TTC549 (cell line): Measurements from ENCODE around the gene MPZL2.
"Not testable (repeated sequence)": the region's sequence is repeated elsewhere in the genome, so short reads cannot be mapped to it uniquely, and the experiment has no call there.

Experiments
- FAIRE-seq: peaks from 2 replicates; lab custom pipeline; 2012; peaks lifted over from hg19 to GRCh38; lab: Jason Lieb, UNC

MPZL2 gene

DNA sequence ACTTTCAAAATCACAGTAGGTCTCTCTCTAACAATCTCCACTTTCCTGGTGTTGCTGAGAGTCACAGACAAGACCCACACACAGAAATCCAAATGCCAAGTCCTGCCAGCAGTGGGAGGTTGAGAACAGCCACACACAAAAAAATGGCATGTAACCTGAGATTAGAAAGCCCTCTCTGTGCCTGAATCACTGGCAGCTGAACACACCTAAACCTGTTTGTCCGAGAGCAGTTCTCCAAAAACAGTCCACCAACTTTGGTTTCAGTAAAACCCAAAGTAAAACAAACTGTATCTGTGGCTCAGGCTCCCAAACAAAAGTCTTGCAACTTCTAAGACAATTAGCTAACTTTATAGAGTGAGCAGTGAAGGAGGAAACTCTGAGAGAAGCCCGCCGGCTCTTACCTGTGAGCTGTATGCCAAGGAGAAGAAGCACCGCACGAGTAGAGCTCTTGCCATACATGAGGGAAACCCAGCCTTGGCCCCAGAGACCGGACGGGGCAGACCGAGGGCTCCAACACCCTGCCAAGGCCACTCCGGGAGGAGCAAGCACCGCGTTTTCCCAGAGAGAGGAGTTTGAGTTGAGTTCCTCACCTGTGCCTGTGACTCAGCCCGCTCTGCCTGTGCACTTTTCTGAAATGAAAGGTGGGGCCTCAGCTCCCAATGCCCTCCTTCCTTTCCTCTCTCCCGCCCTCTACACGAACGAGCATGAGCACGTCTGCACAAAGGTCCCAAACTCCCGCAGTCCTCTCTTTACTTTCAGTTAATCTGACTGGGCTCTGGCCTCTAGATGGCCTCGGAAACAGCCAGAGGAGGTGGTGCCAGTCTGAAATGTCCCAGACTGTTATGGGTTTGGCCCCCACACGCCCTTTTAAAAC lies at the start of gene MPZL2:
Gene MPZL2 (minus strand): TSS at position 603 of the 874 bp plus-strand sequence. CDS start 144 bp downstream, at position 459.
- no peak for FAIRE-seq

DNA sequence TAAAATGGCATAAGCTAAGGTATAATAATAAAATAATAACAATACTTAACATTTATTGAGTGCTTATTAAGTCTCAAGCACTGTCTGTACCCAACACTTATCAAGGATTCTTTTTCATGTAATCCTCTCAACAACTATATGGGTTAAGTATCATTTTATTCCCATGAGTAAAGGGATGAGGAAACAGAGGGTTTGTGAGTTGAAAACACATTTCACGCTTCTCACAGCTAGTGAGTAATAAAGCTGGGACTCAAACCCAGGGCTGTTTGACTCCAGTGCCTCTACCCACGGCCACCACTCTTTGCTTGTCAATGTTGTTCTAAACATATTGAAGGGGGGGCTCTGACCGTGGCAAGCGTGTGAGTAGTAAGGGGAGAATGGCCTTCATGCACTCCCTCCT lies 49.1 kb upstream of the MPZL2 start:
- FAIRE-seq, result no peak

DNA sequence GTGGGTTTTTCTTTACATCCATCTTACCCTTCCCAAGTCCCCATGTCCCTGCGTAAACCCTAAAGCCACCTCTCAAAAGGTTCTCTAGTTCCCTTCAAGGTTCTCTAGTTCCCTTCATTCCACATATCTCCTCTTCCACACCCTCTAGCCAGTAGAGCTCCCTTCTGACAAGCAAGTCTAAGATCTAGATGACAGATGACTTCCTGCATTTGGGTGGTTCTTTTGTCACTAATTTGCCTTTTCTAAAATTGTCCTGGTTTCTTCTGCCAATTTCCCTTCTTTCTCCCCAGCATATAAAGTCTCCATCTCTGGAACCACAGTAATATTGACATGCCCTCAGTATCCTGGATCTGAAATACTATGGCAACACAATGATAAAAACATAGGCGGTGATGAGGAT lies 48.2 kb upstream of the MPZL2 start:
- no peak for FAIRE-seq

DNA sequence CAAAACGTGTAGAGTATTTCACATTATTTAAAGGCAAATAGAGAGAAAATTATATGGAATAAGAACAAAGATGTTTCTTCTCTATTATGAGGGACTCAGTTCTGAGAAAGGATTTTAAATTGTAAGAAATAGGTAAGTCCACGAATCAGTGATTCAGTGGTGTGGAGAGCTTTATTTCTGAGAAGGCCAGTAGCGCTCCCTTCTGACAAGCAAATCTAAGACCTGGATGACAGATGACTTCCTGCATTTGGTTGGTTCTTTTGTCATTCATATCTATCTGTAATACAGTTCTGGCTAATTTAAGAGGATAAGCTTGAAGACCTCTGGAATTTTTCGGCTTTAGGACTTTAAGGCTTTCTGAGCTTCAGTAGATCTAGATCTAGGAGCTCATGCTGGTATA lies 47.4 kb upstream of the MPZL2 start:
- no peak for FAIRE-seq

DNA sequence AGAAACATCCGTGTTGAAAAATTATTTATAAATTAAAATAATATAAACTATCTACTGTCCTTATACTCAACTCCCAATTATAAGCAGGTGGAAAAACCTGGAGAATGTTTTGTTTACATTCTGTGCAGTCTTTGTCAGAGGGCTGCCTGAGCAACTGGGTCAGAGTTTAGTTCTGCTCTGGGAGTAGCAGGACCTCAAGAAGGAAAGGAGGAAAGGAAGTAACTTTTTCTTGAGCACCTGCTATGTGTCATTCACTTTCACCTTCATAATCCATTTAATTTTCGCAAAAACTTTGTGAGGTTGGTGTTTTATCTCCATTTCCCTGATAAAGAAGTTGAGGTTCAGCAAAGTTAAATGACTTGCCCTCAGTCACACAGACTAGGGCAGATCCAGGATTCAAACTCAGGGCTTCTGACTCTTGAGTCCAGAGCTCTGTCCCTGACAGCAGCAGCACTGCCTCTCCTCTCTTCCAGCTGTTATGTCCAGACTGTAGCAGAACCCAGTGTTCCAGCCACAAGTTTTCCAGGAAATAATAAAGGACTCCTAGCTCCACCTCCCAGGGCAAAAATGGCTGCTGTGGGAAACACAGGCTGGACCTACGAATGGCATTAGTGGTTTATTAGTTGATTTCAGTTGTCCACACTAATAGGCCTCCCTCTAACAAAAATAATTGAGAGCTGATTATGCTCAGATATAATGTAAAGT lies 46.8 kb upstream of the MPZL2 start:
- FAIRE-seq, result no peak

DNA sequence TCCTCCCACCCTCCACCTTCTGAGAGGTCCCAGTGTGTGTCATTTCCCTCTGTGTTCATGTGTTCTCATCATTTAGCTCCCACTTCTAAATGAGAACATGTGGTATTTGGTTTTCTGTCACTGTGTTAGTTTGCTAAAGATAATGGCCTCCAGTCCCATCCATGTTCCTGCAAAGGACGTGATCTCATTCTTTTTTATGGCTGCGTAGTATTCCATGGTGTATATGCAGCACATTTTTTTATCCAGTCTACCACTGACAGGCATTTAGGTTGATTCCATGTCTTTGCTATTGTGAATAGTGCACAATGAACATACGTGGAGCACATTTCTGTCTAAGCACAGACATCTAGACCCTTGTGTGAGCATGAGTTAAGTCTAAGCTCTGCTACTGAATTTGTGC lies 46.2 kb upstream of the MPZL2 start:
- FAIRE-seq, result no peak

DNA sequence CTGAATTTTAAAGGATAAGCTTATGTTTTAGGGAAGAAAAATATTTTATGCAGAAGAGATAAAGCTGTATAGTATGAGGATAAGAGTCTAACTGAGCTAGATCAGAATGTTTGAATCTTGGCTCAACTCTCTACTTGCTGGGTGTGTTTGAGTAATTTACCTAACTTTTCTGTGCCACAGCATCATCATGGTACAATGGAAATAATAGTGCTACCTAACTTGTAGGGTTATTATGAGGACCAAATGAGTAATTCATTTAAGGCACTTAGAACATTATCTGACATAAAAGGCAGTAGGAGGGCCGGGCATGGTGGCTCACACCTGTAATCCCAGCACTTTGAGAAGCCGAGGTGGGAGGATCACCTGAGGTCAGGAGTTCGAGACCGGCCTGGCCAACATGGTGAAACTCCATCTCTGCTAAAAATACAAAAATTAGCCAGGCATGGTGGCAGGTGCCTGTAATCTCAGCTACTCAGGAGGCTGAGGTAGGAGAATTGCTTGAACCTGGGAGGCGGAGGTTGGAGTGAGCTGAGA lies 45.0 kb upstream of the MPZL2 start:
- not testable (repeated sequence) for FAIRE-seq

DNA sequence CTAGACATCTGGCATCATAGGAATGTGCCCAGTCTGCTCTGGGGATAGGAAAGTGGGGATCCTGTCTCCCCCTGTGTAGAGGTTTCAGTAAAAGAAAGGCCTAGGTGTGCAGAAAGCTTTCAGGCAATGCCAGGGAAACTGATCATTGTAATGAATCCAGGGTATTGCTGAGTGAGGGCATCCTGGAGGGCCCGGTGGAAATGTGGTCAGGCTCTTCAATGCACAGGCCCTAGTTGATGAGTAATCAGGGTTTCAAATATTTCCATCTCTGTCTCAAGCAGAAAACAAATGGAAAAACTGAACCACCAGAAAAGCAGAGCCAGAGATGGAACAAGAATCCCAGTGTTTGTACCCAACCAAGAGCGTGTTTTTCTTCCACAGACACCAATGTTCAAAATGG lies 42.5 kb upstream of the MPZL2 start:
- no peak for FAIRE-seq

DNA sequence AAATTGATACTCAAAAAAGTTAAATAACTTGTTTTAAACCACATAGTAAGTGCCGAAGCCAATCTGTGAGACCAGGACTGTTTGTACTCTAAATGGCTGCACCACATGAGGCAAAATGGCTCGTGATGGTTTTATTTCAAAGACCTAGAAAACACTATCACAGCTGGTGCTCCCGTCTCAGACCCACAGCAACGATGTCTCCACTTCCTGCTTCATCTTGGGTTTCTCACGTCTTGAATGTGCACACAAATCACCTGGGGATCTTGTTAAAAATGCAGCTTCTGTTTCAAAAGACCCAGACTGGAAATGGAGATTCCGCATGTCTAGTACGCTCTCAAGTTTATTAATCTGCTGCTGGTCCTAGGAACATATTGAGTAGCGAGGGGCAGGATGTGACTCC lies 41.6 kb upstream of the MPZL2 start:
- FAIRE-seq, result no peak

DNA sequence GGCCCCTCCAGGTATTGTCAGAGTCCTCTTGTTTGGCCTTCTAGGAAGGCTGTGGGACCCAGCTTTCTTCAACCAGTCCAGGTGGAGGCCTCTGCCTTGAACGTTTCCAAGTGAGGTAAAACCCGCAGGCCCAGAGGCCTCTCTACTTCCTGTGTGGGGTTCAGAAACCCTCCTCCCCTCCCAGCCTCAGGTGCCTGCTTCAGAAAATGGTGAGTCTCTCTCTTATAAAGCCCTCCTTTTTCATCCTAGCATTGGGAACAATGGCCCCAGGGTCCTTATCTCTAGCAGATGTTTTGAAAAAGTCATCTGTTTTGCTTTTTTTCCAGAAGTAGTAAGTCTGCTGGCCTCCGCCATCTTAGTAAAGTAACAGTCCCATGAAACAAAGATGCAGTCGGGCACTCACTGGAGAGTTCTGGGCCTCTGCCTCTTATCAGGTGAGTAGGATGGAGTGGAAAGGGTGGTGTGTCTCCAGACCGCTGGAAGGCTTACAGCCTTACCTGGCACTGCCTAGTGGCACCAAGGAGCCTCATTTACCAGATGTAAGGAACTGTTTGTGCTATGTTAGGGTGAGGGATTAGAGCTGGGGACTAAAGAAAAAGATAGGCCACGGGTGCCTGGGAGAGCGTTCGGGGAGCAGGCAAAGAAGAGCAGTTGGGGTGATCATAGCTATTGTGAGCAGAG lies 40.6 kb upstream of the MPZL2 start, which contains the start of gene CD3E:
Gene CD3E (plus strand): TSS at position 163 of the 681 bp plus-strand sequence. CDS start 223 bp downstream, at position 386.
- FAIRE-seq, result no peak

DNA sequence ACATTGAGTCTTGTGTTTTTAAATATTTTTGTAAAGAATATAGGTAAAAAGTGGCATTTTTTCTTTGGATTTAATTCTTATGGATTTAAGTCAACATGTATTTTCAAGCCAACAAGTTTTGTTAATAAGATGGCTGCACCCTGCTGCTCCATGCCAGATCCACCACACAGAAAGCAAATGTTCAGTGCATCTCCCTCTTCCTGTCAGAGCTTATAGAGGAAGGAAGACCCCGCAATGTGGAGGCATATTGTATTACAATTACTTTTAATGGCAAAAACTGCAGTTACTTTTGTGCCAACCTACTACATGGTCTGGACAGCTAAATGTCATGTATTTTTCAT lies 40.1 kb upstream of the MPZL2 start:
- no peak for FAIRE-seq

DNA sequence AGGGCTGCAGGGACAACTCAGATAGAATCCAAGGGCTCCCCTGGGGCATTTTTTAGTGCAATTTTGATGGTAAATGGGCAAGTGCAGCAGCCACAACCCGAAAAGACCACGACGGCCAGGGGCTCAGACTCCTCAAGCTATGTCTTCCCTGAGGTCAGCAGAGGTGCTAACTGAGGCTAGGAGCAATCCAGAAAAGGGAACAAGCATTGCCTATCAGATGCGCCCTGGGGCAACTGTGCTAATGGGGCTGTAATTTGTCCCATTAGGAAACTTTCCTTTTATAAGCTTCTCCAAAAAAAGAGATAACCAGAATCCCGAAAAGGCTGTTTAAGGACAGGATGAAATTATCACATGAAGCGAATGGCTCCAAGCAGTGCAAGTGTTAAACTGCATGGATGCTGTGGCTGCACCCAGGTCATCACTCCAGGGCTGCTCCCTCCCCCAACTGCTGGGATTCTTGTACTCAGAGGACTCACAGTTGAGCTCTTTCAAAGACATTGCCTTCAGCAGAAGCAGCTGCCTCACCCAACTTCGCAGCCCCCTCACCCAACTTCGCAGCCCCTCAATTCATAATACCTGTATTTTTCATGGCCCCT lies 37.6 kb upstream of the MPZL2 start:
- no peak for FAIRE-seq

DNA sequence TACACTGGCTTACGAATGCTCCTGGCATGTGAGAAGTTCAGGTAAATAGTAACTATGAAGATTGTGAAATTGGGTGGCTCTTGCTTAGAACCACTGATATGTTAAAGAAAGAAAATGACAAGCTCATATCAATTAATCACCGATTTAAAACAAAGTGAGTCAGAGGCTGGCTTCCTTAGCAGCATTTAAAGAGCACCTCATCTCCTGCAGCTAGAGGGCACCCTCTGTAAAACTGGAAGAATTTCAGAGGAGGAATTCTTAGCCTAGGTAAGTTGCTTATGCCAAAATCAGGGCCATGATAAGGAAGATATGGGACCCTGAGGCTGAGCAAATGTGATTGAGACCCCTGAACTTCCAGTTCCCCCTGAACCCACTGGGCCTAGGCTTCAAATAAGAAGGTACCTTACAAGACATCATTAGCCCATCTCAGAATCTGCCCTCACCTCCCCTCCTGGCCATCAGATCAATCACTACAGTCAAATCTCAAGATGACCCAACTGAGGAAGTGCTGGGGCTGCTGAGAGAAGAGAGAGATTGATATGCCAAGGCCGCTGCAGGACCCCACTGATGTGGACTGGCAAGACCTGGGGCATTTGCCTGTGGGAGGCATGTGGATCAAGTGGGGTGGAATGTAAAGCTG lies 31.8 kb upstream of the MPZL2 start:
- no peak for FAIRE-seq

DNA sequence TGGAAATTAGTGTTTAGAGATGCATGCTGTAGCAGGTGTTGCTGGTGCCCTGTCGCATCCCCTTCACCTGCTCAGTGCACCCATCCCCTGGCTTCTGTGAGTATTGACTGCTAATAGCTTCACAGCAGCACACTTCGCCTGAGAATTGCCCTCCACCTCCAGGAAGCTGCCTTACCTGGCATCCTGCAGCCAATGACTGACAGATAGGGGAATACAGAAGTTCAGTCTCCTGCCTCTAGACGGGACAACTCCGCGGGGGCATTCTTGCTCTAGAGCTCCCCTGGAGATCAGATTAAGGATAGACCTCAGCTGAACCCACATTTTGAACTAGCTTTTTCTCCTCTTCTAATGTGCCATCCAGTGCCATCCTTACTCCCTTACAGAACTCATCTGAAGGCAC lies 31.1 kb upstream of the MPZL2 start:
- no peak for FAIRE-seq

DNA sequence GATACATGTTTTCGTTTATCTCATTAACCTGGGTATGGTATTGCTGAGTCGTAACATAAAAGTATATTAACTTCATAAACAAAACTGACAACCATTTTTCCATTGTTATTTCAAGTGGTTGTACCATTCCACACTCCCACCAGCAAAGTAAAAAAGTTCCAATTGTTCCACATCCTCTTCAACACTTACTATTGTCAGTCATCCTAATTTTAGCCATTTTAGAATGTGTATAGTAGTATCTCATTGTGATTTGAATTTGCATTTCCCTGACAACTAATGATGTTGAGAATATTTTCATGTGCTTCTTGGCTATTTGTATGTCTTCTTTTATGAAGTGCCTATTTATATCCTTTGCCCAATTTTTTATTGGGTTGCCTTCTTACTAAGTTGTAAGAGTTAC lies 30.0 kb upstream of the MPZL2 start:
- FAIRE-seq, result no peak

DNA sequence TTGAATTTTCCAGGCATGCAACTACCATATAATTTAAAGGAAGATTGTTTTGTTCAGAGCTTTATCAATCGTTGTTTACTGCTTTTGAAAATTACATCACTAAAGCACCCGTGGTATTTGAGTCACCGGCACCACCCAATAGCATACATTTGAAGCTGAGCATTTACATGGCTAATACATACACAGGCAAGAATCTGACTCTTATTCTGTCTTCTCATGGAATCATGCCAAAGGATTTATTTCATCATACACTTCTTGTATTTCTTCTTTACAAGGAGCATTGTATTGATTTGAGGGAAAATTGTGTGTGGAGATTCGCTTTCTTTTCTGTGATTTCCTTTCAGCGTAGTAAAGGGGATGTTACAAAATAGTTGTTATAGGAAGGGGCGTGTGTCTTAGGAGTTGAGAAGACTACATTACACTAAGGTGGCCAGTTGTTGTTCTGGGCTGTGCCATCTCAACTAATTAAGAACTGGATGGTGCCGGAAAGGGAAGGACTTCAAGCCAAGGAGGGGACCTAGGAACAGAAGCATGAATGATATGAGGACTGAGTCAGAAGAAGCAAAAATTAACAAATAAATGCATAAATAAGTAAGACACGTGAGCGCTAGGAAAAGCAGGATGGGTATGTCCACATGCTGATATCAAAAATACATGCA lies 27.5 kb upstream of the MPZL2 start:
- no peak for FAIRE-seq

DNA sequence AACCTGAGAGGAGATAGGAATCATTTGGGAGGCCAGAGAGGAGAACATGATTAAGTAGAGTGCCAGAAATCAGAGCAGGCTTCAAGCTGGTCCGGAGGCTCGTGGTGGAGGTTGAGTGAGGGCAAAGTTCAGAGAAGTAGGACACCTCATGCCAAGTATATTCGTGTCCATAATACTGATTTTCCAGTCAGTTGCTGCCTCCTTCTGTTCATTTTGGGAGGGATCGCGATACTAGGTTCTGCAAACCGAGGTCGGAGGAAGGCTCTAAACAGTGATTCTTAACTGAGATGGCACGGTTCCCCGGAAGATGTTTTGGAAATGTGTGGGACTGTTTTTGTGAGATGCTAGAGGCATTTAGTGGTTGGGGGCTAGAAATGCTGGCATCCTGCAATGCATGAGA lies 26.8 kb upstream of the MPZL2 start:
- FAIRE-seq, result no peak

DNA sequence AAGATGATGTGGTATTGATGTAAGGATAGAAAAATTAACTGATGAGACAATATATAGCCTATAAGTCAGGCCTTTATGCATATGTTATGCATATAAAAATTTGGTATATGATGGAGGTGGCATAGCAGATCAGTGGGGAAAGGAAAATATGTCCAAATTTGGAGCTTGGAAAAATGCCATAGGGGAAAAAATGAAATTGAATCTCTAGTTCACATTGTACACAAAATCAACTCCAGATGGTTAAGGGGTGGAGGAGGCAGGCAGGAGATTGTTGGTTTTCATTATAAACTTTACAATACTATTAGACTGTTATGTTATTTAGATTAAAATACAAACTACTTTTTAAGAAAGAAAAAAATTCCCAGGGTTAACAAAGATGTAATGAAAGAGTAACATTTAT lies 25.3 kb upstream of the MPZL2 start:
- FAIRE-seq, result no peak

DNA sequence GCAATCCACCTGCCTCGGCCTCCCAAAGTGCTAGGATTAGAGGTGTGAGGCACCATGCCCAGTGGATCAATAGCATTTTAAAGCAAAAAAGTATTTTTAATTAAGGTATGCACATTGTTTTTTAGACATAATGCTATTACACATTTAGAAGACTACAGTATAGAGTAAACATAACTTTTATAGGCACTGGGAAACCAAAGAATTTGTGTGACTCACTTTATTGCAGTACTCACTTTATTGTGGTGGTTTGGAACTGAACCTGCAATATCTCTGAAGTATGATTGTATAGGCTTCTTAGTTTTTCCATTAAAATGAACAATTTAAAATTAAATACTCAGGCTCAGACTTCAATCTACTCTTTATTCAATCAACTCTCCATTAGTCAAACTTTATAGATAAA lies 22.9 kb upstream of the MPZL2 start:
- FAIRE-seq, result no peak

DNA sequence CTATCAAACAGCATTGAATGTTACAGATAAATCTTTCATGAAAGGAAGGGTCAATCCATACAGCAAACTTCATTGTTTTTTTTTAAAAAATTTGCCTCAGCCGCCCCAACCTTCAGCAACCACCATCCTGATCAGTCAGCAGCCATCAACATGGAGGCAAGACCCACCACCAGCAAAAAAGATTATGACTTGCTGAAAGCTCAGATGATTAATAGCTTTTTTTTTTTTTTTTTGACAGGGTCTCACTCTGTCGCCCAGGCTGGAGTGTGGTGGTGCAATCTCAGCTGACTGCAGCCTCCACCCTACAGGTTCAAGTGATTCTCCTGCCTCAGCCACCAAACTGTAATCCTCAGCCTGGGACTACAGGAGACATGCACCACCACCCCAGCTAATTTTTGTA lies 22.4 kb upstream of the MPZL2 start:
- no peak for FAIRE-seq

DNA sequence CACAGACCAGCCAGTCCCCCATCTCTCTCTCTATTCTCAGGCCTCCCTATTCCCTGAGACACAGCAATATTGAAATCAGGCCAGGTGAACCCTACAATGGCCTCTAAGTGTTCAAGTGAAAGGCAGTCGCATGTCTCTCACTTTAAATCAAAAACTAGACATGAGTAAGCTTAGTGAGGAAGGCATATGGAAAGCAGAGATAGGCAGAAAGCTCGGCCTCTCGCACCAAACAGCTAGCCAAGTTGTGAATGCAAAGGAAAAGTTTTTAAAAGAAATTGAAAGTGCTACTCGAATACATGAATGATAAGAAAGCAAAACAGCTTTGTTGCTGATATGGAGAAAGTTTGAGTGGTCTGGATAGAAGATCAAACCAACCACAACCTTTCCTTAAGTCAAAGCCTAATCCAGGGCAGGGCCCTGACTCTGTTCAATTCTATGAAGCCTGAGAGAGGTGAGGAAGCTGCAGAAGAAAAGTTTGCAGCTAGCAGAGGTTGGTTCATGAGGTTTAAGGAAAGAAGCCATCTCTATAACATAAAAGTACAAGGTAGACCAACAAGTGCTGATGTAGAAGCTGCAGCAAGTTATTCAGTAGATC lies 19.8 kb upstream of the MPZL2 start:
- no peak for FAIRE-seq
